ENCODE data around the gene ZNF516. TPM values are rescaled to one million over a fixed set of nuclear protein-coding genes. Genes with fewer than 3 reads are reported as not detected.

The ZNF516 gene
- total RNA-seq, 1 experiment from 2014 or later = 25.5 TPM

GRCh38 chr18:76345901-76346300 is 149.1 kb downstream of the ZNF516 start:
- no peak overlapping the region for H3K4me3 Mint-ChIP-seq (ENCODE audit: unreplicated experiment)
- intact Hi-C loops (cut with micrococcal nuclease; ENCODE audit: unreplicated experiment) = loop anchor here (5.0 kb wide), 1 partner anchor 69 kb away; no protein-coding TSS in a partner anchor

GRCh38 chr18:76343938-76344569 is 151.0 kb downstream of the ZNF516 start:
- peaks cover 5% of the 10 kb centered on the region for H3K36me3 Mint-ChIP-seq (ENCODE audit: insufficient read depth, unreplicated experiment)
- Histone ChIP-seq H3K4me1 (no peaks in the 10 kb centered on the region), H3K36me3 (ENCODE audit: control insufficient read depth, insufficient read depth, low read length) (no peaks in the 10 kb centered on the region), H3K9me3 (no peaks in the 10 kb centered on the region), H3K4me3 (ENCODE audit: low read depth, low read length) (no peak overlapping the region), H3K27me3 (replicated peaks; ENCODE audit: control insufficient read depth, insufficient read depth, low read length) (no peaks in the 10 kb centered on the region)
- ChIA-PET POLR2A (no interaction called here), CTCF (no interaction called here)
- peaks cover under 1% of the 10 kb centered on the region for H3K27me3 Mint-ChIP-seq (ENCODE audit: insufficient read depth, unreplicated experiment)
- H3K4me3 Mint-ChIP-seq (ENCODE audit: unreplicated experiment) = no peak overlapping the region
- no peak for TF ChIP-seq CTCF (IDR thresholded peaks at IDR 0.05; ENCODE audit: insufficient read depth in 1 of 2, low read depth in 1 of 2, low read length in 1 of 2, severe bottlenecking in 1 of 2, unreplicated experiment in 1 of 2)
- intact Hi-C loops (cut with micrococcal nuclease; ENCODE audit: unreplicated experiment) = no loop called here
- H3K27ac Mint-ChIP-seq (ENCODE audit: unreplicated experiment) = no peak overlapping the region
- no peak for DNase-seq
- no peaks in the 10 kb centered on the region for H3K9me3 Mint-ChIP-seq (ENCODE audit: unreplicated experiment)
- BruUV-seq (replicated peaks) = no TSS peak
- peaks cover 3% of the 10 kb centered on the region for H3K4me1 Mint-ChIP-seq (ENCODE audit: low read depth, unreplicated experiment)

More at GRCh38 chr18:76345901-76346300, 149.1 kb downstream of the ZNF516 start:
- no peak overlapping the region for H3K4me3 ChIP-seq (ENCODE audit: low read depth, low read length)
- CTCF ChIA-PET = no interaction called here
- Mint-ChIP-seq H3K9me3 (ENCODE audit: unreplicated experiment) (no peaks in the 10 kb centered on the region), H3K36me3 (ENCODE audit: insufficient read depth, unreplicated experiment) (peaks cover 5% of the 10 kb centered on the region), H3K27ac (ENCODE audit: unreplicated experiment) (no peak overlapping the region), H3K27me3 (ENCODE audit: insufficient read depth, unreplicated experiment) (peaks cover 5% of the 10 kb centered on the region), H3K4me1 (ENCODE audit: low read depth, unreplicated experiment) (peaks cover 8% of the 10 kb centered on the region)
- BruUV-seq (replicated peaks) = no TSS peak
- H3K9me3 ChIP-seq = no peaks in the 10 kb centered on the region
- no peak for DNase-seq
- H3K27me3 ChIP-seq (replicated peaks; ENCODE audit: control insufficient read depth, insufficient read depth, low read length) = no peaks in the 10 kb centered on the region
- POLR2A ChIA-PET = no interaction called here
- no peaks in the 10 kb centered on the region for H3K36me3 ChIP-seq (ENCODE audit: control insufficient read depth, insufficient read depth, low read length)
- TF ChIP-seq CTCF (IDR thresholded peaks at IDR 0.05; ENCODE audit: insufficient read depth in 1 of 2, low read depth in 1 of 2, low read length in 1 of 2, severe bottlenecking in 1 of 2, unreplicated experiment in 1 of 2) = no peak
- H3K4me1 ChIP-seq = no peaks in the 10 kb centered on the region

GRCh38 chr18:76340410-76340809 is 154.6 kb downstream of the ZNF516 start:
- intact Hi-C loops (cut with micrococcal nuclease; ENCODE audit: unreplicated experiment) = no loop called here
- H3K36me3 Mint-ChIP-seq (ENCODE audit: insufficient read depth, unreplicated experiment) = no peaks in the 10 kb centered on the region
- POLR2A ChIA-PET = no interaction called here

More at GRCh38 chr18:76340410-76340809, 154.6 kb downstream of the ZNF516 start:
- no peaks in the 10 kb centered on the region for H3K4me1 Mint-ChIP-seq (ENCODE audit: low read depth, unreplicated experiment)
- no peaks in the 10 kb centered on the region for H3K9me3 Mint-ChIP-seq (ENCODE audit: unreplicated experiment)
- no peaks in the 10 kb centered on the region for H3K4me1 ChIP-seq
- H3K27ac Mint-ChIP-seq (ENCODE audit: unreplicated experiment) = no peak overlapping the region
- H3K4me3 ChIP-seq (ENCODE audit: low read depth, low read length) = no peak overlapping the region
- DNase-seq = no peak
- CTCF ChIA-PET = no interaction called here
- H3K36me3 ChIP-seq (ENCODE audit: control insufficient read depth, insufficient read depth, low read length) = no peaks in the 10 kb centered on the region
- no peaks in the 10 kb centered on the region for H3K27me3 ChIP-seq (replicated peaks; ENCODE audit: control insufficient read depth, insufficient read depth, low read length)
- BruUV-seq (replicated peaks) = no TSS peak
- TF ChIP-seq CTCF (IDR thresholded peaks at IDR 0.05; ENCODE audit: insufficient read depth in 1 of 2, low read depth in 1 of 2, low read length in 1 of 2, severe bottlenecking in 1 of 2, unreplicated experiment in 1 of 2) = no peak
- H3K9me3 ChIP-seq = no peaks in the 10 kb centered on the region
- H3K27me3 Mint-ChIP-seq (ENCODE audit: insufficient read depth, unreplicated experiment) = peaks cover 8% of the 10 kb centered on the region
- no peak overlapping the region for H3K4me3 Mint-ChIP-seq (ENCODE audit: unreplicated experiment)

All from Caco-2 (cell line).